LNCAP (cell line): Measurements from ENCODE around the gene APBA3.

Experiments
- CTCF ChIP-seq: fragments of 450-650 bp; IDR thresholded peaks from 2 replicates; pipeline ENCODE4 v1.5.1; 2017; ENCODE audit warnings: mild to moderate bottlenecking

APBA3 gene

GRCh38 chr19:3761382-3762129 lies at the start of gene APBA3:
Gene APBA3 (minus strand): TSS chr19:3761692. CDS start chr19:3760264, 1,428 bp downstream.
- TF ChIP-seq CTCF, result peak; percentile 85

- TF ChIP-seq CTCF, result no peak
These were observed 49.3 kb upstream of the APBA3 start for GRCh38 chr19:3810708-3811355.

- no peak for TF ChIP-seq CTCF
These were observed 48.6 kb upstream of the APBA3 start for GRCh38 chr19:3809881-3810707.

GRCh38 chr19:3808420-3809143 lies 47.1 kb upstream of the APBA3 start:
- TF ChIP-seq CTCF, result no peak

- TF ChIP-seq CTCF, result no peak
These were observed 46.3 kb upstream of the APBA3 start for GRCh38 chr19:3807574-3808354.

- no peak for TF ChIP-seq CTCF
These were observed 45.6 kb upstream of the APBA3 start for GRCh38 chr19:3807131-3807480.
